A673 (cell line): Measurements from ENCODE around the gene ZNF57. TPM values are rescaled to one million over a fixed set of nuclear protein-coding genes. Genes with fewer than 3 reads are reported as not detected.
"Not testable (repeated sequence)": the region's sequence is repeated elsewhere in the genome, so short reads cannot be mapped to it uniquely, and the experiment has no call there.

ENCODE experiments used
- BruUV-seq: library from RNA; stranded (reverse); fragments of 400-500 nt; replicated peaks from 2 replicates; lab custom pipeline; 2021; lab: Mats Ljungman, UMichigan
- CTCF ChIA-PET: fragments of 300-600 bp; sonication (Branson Sonifier 250); formaldehyde crosslinking; loops from one replicate; lab custom pipeline; 2022; ENCODE audit warnings: antibody characterized with exemption; lab: Charles Lee
- POLR2A ChIA-PET: fragments of 300-600 bp; sonication (Branson Sonifier 250); formaldehyde crosslinking; loops from one replicate; lab custom pipeline; 2022; ENCODE audit warnings: antibody characterized with exemption; ENCODE audit not compliant: low non-redundant PET; lab: Charles Lee
- DNase-seq: peaks from one replicate; pipeline ENCODE4 v3.0.0-alpha.2; 2015; ENCODE audit warnings: low spot score
- H3K27ac ChIP-seq: fragments of 200-600 bp; sonication (generic); 2 replicates; pipeline ENCODE4 v1.5.1; 2016; ENCODE audit warnings: mixed run types, low read depth, mild to moderate bottlenecking, mixed read lengths, antibody characterized with exemption, low read length; ENCODE audit not compliant: poor library complexity, severe bottlenecking
- H3K27me3 ChIP-seq: fragments of 200-600 bp; sonication (generic); replicated peaks from 2 replicates; pipeline ENCODE4 v1.6.1; 2017; ENCODE audit warnings: mixed run types, low read depth, mild to moderate bottlenecking, mixed read lengths, antibody characterized with exemption, low read length; ENCODE audit not compliant: insufficient read depth, poor library complexity
- H3K36me3 ChIP-seq: fragments of 200-600 bp; sonication (generic); 2 replicates; pipeline ENCODE4 v1.6.1; 2016; ENCODE audit warnings: mixed run types, mild to moderate bottlenecking, mixed read lengths, antibody characterized with exemption, low read length; ENCODE audit not compliant: insufficient read depth, poor library complexity, severe bottlenecking
- H3K4me1 ChIP-seq: fragments of 200-600 bp; sonication (generic); 2 replicates; pipeline ENCODE4 v1.6.1; 2017; ENCODE audit warnings: mixed run types, mild to moderate bottlenecking, mixed read lengths, antibody characterized with exemption, low read length; ENCODE audit not compliant: insufficient read depth, poor library complexity, severe bottlenecking
- H3K4me3 ChIP-seq: fragments of 200-600 bp; sonication (generic); 2 replicates; pipeline ENCODE4 v1.5.1; 2016; ENCODE audit warnings: low read depth, mixed run types, mild to moderate bottlenecking, mixed read lengths, low read length; ENCODE audit not compliant: poor library complexity, severe bottlenecking
- H3K9me3 ChIP-seq: fragments of 200-600 bp; sonication (generic); 2 replicates; pipeline ENCODE4 v1.6.1; 2016; ENCODE audit warnings: mixed run types, low read depth, mild to moderate bottlenecking, mixed read lengths, antibody characterized with exemption, low read length; ENCODE audit not compliant: poor library complexity, severe bottlenecking
- CTCF ChIP-seq: fragments of 300-800, 200-600 bp; sonication (generic); conservative IDR thresholded peaks from 2 replicates; pipeline ENCODE4 v1.5.1; 2017; ENCODE audit warnings: low read depth, mild to moderate bottlenecking, antibody characterized with exemption, low read length, moderate library complexity, mixed read lengths
- EZH2 ChIP-seq: fragments of 200-600 bp; sonication (generic); IDR thresholded peaks from 2 replicates; pipeline ENCODE4 v1.6.1; 2017; ENCODE audit warnings: borderline replicate concordance, low read depth, mild to moderate bottlenecking, mixed read lengths, antibody characterized with exemption, low read length; ENCODE audit not compliant: poor library complexity, severe bottlenecking
- intact Hi-C: fragments of 100-400 bp; cut with micrococcal nuclease; formaldehyde crosslinking; loops from one replicate; pipeline ENCODE4 v1.10.0; 2022; ENCODE audit not compliant: unreplicated experiment
- total RNA-seq: library from RNA; stranded (reverse); gene quantifications from 2 replicates; pipeline ENCODE4 v1.2.3, GENCODE V29; 2021

The ZNF57 gene
- total RNA-seq, 1 experiment from 2014 or later = 5.1 TPM

DNA sequence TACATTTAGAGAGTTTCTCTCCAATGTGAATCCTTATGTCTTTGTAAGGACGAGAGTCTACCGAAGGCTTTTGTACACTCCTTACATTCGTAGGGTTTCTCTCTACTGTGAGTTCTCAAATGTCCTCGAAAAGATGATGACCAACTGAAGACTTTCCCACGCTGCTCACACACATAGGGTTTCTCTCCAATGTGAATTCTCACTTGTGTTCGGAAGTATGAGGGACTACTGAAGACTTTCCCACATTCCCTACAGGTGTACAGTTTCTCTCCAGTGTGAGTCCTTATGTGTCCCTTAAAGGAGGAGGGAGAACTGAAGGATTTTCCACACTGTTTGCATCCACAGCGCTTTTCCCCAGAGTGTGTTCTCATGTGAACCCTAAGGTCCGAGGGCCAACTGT, 4.0 kb upstream of the ZNF57 start:
- intact Hi-C loops = no loop called here
- BruUV-seq = no TSS peak

GRCh38 chr19:2902590-2903218, 2.0 kb downstream of the ZNF57 start:
- BruUV-seq = no TSS peak
- no peaks in the 10 kb centered on the region for H3K4me1 ChIP-seq
- H3K9me3 ChIP-seq = no peaks in the 10 kb centered on the region
- no peaks in the 10 kb centered on the region for H3K36me3 ChIP-seq
- CTCF ChIA-PET = no interaction called here
- no peak overlapping the region for H3K4me3 ChIP-seq
- H3K27me3 ChIP-seq = no peaks in the 10 kb centered on the region
- no peak overlapping the region for H3K27ac ChIP-seq
- TF ChIP-seq EZH2 (no peak), CTCF (no peak)
- POLR2A ChIA-PET = no interaction called here
- no peak for DNase-seq
- intact Hi-C loops = no loop called here

More for the DNA sequence above, 4.0 kb upstream of the ZNF57 start:
- TF ChIP-seq EZH2 (no peak), CTCF (no peak)
- Histone ChIP-seq H3K27ac (no peak overlapping the region), H3K4me1 (no peaks in the 10 kb centered on the region), H3K4me3 (no peak overlapping the region), H3K36me3 (no peaks in the 10 kb centered on the region), H3K9me3 (peaks cover 7% of the 10 kb centered on the region), H3K27me3 (no peaks in the 10 kb centered on the region)
- DNase-seq = no peak
- POLR2A ChIA-PET = no interaction called here
- CTCF ChIA-PET = no interaction called here

DNA sequence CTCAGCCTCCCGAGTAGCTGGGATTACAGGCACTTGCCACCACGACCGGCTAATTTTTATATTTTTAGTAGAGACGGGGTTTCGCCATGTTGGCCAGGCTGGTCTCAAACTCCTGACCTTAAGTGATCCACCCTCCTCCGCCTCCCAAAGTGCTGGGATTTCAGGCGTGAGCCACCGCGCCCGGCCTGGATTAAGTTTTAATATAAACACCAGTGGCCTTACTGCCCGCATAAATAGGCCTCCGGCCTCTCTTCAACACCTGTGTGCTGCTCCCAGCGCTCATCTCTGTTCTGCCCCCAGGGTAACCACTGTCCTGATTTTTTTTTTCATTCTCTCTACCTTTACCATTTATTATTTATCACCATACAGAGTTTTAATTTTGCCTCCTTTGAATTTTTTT, 2.6 kb downstream of the ZNF57 start:
- POLR2A ChIA-PET, intact Hi-C loops, BruUV-seq, H3K27ac ChIP-seq, DNase-seq, H3K4me3 ChIP-seq, CTCF ChIA-PET, H3K4me1 ChIP-seq, H3K36me3 ChIP-seq, H3K27me3 ChIP-seq, H3K9me3 ChIP-seq: not testable (repeated sequence)

GRCh38 chr19:2905918-2906519, 5.3 kb downstream of the ZNF57 start:
- no peak overlapping the region for H3K27ac ChIP-seq
- H3K9me3 ChIP-seq = no peaks in the 10 kb centered on the region
- no peaks in the 10 kb centered on the region for H3K36me3 ChIP-seq
- H3K27me3 ChIP-seq = no peaks in the 10 kb centered on the region
- intact Hi-C loops = no loop called here
- H3K4me1 ChIP-seq = no peaks in the 10 kb centered on the region
- POLR2A ChIA-PET = no interaction called here
- H3K4me3 ChIP-seq = no peak overlapping the region
- no peak for DNase-seq
- TF ChIP-seq CTCF (no peak), EZH2 (no peak)
- CTCF ChIA-PET = no interaction called here
- BruUV-seq = no TSS peak
